Tibial nerve (tissue), 4 donors: ENCODE results near the gene SLC31A1. TPM values are rescaled to one million over a fixed set of nuclear protein-coding genes. Genes with fewer than 3 reads are reported as not detected.

Experiments
- DNase-seq, 2 donors: peaks; one replicate each; pipeline ENCODE4 v3.0.0-alpha.2; 2019; ENCODE audit warnings: low spot score in 2 of 2
- H3K27ac ChIP-seq, 4 donors: fragments of 200-600 bp; sonication (generic) in 3 of 4; one replicate each; pipeline ENCODE4 v1.5.1; 2017 to 2019; ENCODE audit warnings: mild to moderate bottlenecking in 1 of 4
- H3K27me3 ChIP-seq, 2 donors: fragments of 200-600 bp; sonication (generic) in 1 of 2; one replicate each; pipeline versions ENCODE4 v1.5.1 to v1.6.0; 2017 to 2019
- H3K36me3 ChIP-seq, 3 donors: fragments of 200-600 bp; sonication (generic); one replicate each; pipeline ENCODE4 v1.5.1; 2018 to 2019
- H3K4me1 ChIP-seq, 4 donors: fragments of 200-600 bp; sonication (generic) in 3 of 4; one replicate each; pipeline ENCODE4 v1.5.1; 2017 to 2019
- H3K4me3 ChIP-seq, 4 donors: fragments of 200-600 bp; sonication (generic) in 3 of 4; one replicate each; pipeline ENCODE4 v1.5.1; 2017 to 2019; ENCODE audit warnings: mild to moderate bottlenecking in 1 of 4, moderate library complexity in 1 of 4
- H3K9me3 ChIP-seq, 4 donors: fragments of 200-600 bp; sonication (generic) in 3 of 4; one replicate each; pipeline ENCODE4 v1.5.1; 2017 to 2019
- CTCF ChIP-seq, 5 experiments: fragments of 200-600 bp in 3 of 5; fragments of 450-650 bp in 2 of 5; sonication (generic) in 3 of 5; IDR thresholded peaks; one replicate each; pipeline ENCODE4 v1.5.1; 2016 to 2019; ENCODE audit warnings: antibody characterized with exemption in 5 of 5, mild to moderate bottlenecking in 3 of 5, moderate library complexity in 2 of 5
- EP300 ChIP-seq, 2 donors: sonication (generic); formaldehyde crosslinking; IDR thresholded peaks; one replicate each; pipeline ENCODE4 v1.6.1; 2017; ENCODE audit warnings: antibody characterized with exemption in 2 of 2, mild to moderate bottlenecking in 1 of 2
- POLR2A ChIP-seq, 2 donors: fragments of 450-650 bp; IDR thresholded peaks; one replicate each; pipeline ENCODE4 v1.6.1; 2017; ENCODE audit warnings: antibody characterized with exemption in 2 of 2, mild to moderate bottlenecking in 2 of 2, moderate library complexity in 2 of 2
- WGBS, 2 donors: methylation state at CpG; one replicate each; pipeline ENCODE4 v1.1.5; 2018; 5-methylcytosine and 5-hydroxymethylcytosine counted together
- total RNA-seq, 4 donors: library from RNA; depleted of rRNA; stranded (reverse); fragments of >200 nt; gene quantifications; one replicate each; pipeline ENCODE4 v1.1.0, GENCODE V29; 2016

The SLC31A1 gene
- total RNA-seq, 4 donors from 2014 or later = 6.5 to 12.9 (median 10.6) TPM

GRCh38 chr9:113238202-113238858 is 17.0 kb downstream of the SLC31A1 start:
- no peaks in the 10 kb centered on the region for H3K36me3 ChIP-seq
- H3K27ac ChIP-seq = no peak overlapping the region
- no peaks in the 10 kb centered on the region for H3K9me3 ChIP-seq
- TF ChIP-seq CTCF (IDR thresholded peaks at IDR 0.05) = no peak
- TF ChIP-seq POLR2A (IDR thresholded peaks at IDR 0.05) = no peak
- TF ChIP-seq EP300 (IDR thresholded peaks at IDR 0.05) = no peak
- H3K27me3 ChIP-seq = no peaks in the 10 kb centered on the region
- no peak for DNase-seq
- peaks cover 0 to 7% (median under 1%) of the 10 kb centered on the region in 4 donors for H3K4me1 ChIP-seq
- H3K4me3 ChIP-seq = no peak overlapping the region
- 87 to 88% methylated on average over 10 of the region's 10 CpGs for whole genome bisulfite sequencing, 2 donors

- Histone ChIP-seq H3K27ac (no peak overlapping the region), H3K36me3 (no peaks in the 10 kb centered on the region), H3K27me3 (no peaks in the 10 kb centered on the region), H3K4me3 (no peak overlapping the region), H3K9me3 (no peaks in the 10 kb centered on the region), H3K4me1 (peaks cover 0 to 2% (median 0%) of the 10 kb centered on the region in 4 donors)
- DNase-seq = no peak
- TF ChIP-seq EP300 (IDR thresholded peaks at IDR 0.05) (no peak), CTCF (IDR thresholded peaks at IDR 0.05) (no peak), POLR2A (IDR thresholded peaks at IDR 0.05) (no peak)
- 71 to 76% methylated on average over 4 of the region's 4 CpGs for WGBS, 2 donors
These were observed 17.5 kb downstream of the SLC31A1 start for GRCh38 chr9:113238859-113239232.

- H3K27me3 ChIP-seq = no peaks in the 10 kb centered on the region
- no peak overlapping the region for H3K4me3 ChIP-seq
- no peak overlapping the region for H3K27ac ChIP-seq
- H3K4me1 ChIP-seq = no peaks in the 10 kb centered on the region
- no peaks in the 10 kb centered on the region for H3K9me3 ChIP-seq
- DNase-seq = no peak
- 96 to 99% methylated on average over 2 of the region's 2 CpGs for WGBS, 2 donors
- no peaks in the 10 kb centered on the region for H3K36me3 ChIP-seq
- TF ChIP-seq EP300 (IDR thresholded peaks at IDR 0.05) (no peak), CTCF (IDR thresholded peaks at IDR 0.05) (no peak), POLR2A (IDR thresholded peaks at IDR 0.05) (no peak)
These were observed 19.8 kb downstream of the SLC31A1 start for GRCh38 chr9:113241161-113241560.

DNA sequence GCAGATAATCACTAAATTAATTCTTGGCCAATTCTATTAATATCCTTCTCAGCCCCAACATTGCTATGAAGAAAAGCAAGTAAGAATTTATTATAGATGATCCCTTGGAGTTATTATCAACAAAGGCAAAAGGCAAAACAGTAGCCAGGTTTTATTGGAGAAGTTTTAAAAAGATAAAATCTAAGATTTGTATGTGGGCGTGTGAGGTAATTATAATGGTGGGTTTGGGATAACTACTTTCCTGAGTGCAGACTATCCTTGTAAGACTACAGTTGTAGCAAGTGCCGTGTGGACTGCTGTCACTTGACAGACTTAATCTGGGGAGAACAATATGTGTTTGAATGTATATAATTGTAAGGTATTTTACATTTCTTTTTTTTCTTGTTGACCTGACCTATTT is 23.2 kb downstream of the SLC31A1 start:
- Histone ChIP-seq H3K36me3 (no peaks in the 10 kb centered on the region), H3K27me3 (no peaks in the 10 kb centered on the region), H3K4me1 (no peaks in the 10 kb centered on the region), H3K9me3 (no peaks in the 10 kb centered on the region), H3K4me3 (no peak overlapping the region), H3K27ac (no peak overlapping the region)
- 85 to 92% methylated on average over 2 of the region's 2 CpGs for WGBS, 2 donors
- TF ChIP-seq EP300 (IDR thresholded peaks at IDR 0.05) (no peak), CTCF (IDR thresholded peaks at IDR 0.05) (no peak), POLR2A (IDR thresholded peaks at IDR 0.05) (no peak)
- DNase-seq = no peak

DNA sequence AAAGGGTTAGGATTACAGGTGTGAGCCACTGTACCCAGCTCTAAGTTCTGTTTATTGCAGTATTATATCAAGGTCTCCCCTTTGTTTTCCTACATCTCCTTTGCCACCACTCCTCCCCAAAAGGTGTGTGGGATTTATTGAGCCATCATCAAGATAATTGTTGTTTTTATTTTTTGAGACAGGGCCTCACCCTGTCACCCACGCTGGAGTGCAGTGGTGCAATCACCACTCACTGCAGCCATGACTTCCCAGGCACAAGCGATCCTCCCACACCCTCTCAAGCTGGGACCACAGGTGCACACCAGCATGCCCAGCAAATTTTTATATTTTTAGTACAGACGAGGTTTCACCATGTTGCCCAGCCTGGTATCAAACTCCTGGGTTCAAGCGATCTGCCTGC is 24.6 kb downstream of the SLC31A1 start:
- Histone ChIP-seq H3K4me1 (no peaks in the 10 kb centered on the region), H3K27me3 (no peaks in the 10 kb centered on the region), H3K27ac (no peak overlapping the region), H3K9me3 (no peaks in the 10 kb centered on the region), H3K4me3 (no peak overlapping the region), H3K36me3 (no peaks in the 10 kb centered on the region)
- WGBS, 2 donors = 87 to 93% methylated on average over 4 of the region's 4 CpGs
- DNase-seq = no peak
- TF ChIP-seq CTCF (IDR thresholded peaks at IDR 0.05) = no peak
- TF ChIP-seq POLR2A (IDR thresholded peaks at IDR 0.05) = no peak
- TF ChIP-seq EP300 (IDR thresholded peaks at IDR 0.05) = no peak
